Left ventricle myocardium inferior (tissue), 1 donor: ENCODE data around the gene TOP1. TPM values are rescaled to one million over a fixed set of nuclear protein-coding genes. Genes with fewer than 3 reads are reported as not detected.

Experiments used
- DNase-seq: peaks from one replicate; pipeline ENCODE4 v3.0.0-alpha.2; 2020
- H3K27ac ChIP-seq: fragments of 200-600 bp; replicated peaks from 2 replicates; pipeline ENCODE4 v1.8.0; 2021
- H3K27me3 ChIP-seq: fragments of 200-600 bp; 2 replicates; pipeline ENCODE4 v1.8.0; 2021; ENCODE audit warnings: low read depth
- H3K36me3 ChIP-seq: fragments of 200-600 bp; 2 replicates; pipeline ENCODE4 v1.8.0; 2021
- H3K4me1 ChIP-seq: fragments of 200-600 bp; 2 replicates; pipeline ENCODE4 v1.8.0; 2021
- H3K4me3 ChIP-seq: fragments of 200-600 bp; 2 replicates; pipeline ENCODE4 v1.8.0; 2021; ENCODE audit warnings: mild to moderate bottlenecking, moderate library complexity
- H3K9me3 ChIP-seq: fragments of 200-600 bp; replicated peaks from 2 replicates; pipeline ENCODE4 v1.8.0; 2021
- CTCF ChIP-seq: fragments of 200-600 bp; IDR thresholded peaks from 2 replicates; pipeline ENCODE4 v1.8.0; 2021; ENCODE audit warnings: antibody characterized with exemption, mild to moderate bottlenecking, borderline replicate concordance
- intact Hi-C: fragments of 100-400 bp; cut with micrococcal nuclease; formaldehyde crosslinking; loops from one replicate; pipeline ENCODE4 v1.11.0; 2022
- total RNA-seq: library from RNA; stranded (reverse); fragmentation: NEBNext Ultra II Directional; extraction: Animal tissue kit (Norgen Biotek cat#: 25700); gene quantifications from one replicate; pipeline ENCODE4 v1.2.1, GENCODE V29; 2021
- donor health status: DM: no; HTN: yes; CAD: no; lungs with severe emphysema.

The TOP1 gene
- total RNA-seq, 1 donor from 2014 or later: 23.9 TPM

DNA sequence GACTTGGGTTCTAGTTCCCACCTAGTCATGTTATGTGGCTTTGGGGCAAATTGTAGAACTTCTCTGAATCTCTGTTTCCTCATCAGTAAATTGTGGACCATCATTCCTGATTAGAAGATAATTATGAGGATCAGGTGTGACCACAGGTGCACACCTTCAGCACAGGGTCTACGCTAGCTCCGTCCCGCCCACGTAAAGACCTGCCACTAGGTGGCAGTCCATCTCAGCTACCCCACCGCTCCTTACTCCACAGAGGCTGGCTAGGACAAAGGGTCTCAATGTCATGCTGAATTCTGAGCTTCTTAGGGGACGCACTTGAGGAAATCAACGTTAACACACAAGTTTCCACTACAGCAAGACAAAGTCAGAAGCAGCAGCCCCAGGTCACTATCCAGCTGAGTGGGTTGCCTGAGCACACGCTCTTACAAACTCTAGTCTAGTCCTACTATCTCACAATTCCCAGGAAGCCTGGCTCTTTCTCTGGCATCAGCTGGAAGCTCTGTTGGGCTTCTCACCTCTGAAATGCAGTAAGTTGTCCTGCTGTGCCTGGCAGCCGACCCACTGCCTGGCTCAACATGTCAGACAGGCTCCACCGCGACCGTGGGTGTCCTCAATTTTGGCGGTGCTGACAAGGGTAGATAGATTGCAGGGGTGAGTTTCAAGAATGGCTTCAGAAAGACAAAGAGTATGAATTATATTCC lies 106.7 kb downstream of the TOP1 start:
- no peaks in the 10 kb centered on the region for H3K9me3 ChIP-seq
- H3K36me3 ChIP-seq: no peaks in the 10 kb centered on the region
- no peak for DNase-seq
- peak overlapping the region; percentile 99 for H3K27ac ChIP-seq
- H3K27me3 ChIP-seq: no peaks in the 10 kb centered on the region
- H3K4me1 ChIP-seq: peaks cover 52% of the 10 kb centered on the region
- peak; percentile 84 for TF ChIP-seq CTCF
- intact Hi-C loops: loop anchor here (10.0 kb wide), 1 partner anchor 279 kb away; no protein-coding TSS in a partner anchor
- H3K4me3 ChIP-seq: no peak overlapping the region

DNA sequence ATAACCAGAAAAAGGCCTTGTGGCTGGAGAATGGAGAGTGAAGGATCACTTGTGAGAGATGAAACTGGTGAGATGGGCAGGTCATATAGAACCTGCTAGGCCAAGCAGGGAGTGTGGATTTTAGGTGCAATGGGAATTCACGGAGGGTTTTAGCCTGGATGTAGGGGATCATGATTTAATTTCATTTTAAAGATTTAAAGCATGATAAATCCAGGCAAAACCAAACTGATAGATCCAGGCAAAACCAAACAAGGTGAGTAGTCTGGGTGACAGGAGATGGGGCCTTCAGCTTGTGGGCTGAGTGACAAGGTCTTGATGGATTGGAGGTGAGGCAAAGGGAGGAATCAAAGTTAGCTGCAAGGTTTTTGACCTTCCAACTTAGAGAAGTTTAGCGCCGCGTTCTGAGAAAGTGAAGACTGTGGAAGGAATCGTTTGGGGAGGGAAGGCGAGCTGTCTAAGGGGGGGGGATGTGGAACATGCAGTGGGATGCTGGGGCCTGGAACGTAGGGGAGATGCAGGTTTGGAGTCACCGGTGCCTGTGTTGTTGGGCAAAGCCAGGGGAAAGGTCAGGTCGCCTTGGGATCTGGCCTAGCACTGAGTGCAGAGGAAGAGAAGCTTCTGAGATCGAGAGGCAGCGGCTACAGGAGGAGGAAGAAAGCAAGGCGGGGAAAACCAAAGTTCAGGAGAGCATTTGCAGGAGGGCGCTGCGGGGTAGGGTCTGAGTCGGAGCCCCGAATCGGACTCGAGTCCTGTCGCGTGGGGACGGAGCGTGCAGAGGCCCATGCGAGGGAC lies 107.5 kb downstream of the TOP1 start:
- intact Hi-C loops: loop anchor here (10.0 kb wide), 1 partner anchor 279 kb away; no protein-coding TSS in a partner anchor
- Histone ChIP-seq H3K4me1 (peaks cover 59% of the 10 kb centered on the region), H3K4me3 (peak overlapping the region; percentile 77), H3K27ac (peak overlapping the region; percentile 99), H3K27me3 (no peaks in the 10 kb centered on the region), H3K9me3 (no peaks in the 10 kb centered on the region), H3K36me3 (no peaks in the 10 kb centered on the region)
- no peak for DNase-seq
- TF ChIP-seq CTCF: no peak

DNA sequence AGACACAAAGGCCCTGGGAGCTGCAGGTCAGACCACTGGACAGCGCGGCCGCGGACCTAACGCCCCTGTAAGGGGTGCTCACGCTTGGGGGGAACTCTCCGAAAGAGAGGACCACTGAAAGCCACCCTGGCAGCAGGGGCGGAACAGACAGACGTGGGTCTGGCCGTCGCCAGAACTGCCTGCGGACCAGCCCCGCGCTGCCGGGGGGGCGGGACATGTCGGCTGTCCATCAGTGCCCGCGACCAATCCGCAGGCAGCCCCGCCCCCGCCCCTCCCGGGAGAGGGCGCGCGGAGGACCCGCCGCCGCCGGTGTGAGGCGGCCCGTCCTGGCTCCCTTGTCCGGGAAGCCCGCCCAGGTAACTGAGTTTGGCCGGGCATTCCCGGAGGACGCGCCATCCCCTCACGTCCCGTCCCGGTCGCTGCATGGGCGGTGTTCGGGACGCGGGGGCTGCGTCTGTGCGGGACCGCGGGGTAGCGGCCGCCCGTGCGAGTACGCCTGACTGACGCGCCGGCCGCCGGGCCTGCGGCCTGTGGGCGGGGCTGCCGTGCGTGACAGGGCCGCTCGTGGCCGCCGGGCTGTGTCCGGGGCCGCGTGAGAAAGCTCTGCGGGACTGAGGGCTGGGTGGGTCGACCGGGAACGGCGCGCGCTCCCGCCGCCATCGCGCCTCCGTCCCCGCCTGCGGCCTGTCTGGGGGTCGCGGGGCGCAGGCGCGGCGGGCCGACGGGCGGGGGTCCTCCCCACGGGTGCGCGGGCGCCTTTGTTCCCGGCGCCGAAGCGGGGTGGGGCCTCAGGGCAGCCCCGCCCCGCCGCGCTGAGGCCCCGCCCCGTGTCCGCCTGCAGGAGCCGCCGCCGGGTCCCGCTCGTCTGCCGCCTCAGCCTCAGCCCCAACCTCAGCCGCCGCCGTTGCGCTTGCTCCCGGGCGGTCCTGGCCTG lies 108.3 kb downstream of the TOP1 start, which contains the start of gene PLCG1:
PLCG1 (plus strand) TSS at position 864 of the 934 bp plus-strand sequence. CDS start 99 bp downstream, outside the sequence.
- DNase-seq: peak; percentile 92
- peaks cover 68% of the 10 kb centered on the region for H3K4me1 ChIP-seq
- no peaks in the 10 kb centered on the region for H3K36me3 ChIP-seq
- H3K9me3 ChIP-seq: no peaks in the 10 kb centered on the region
- TF ChIP-seq CTCF: no peak
- H3K27me3 ChIP-seq: no peaks in the 10 kb centered on the region
- H3K27ac ChIP-seq: peak within 1 kb of the TSS; percentile 99
- intact Hi-C loops: loop anchor here (10.0 kb wide), 1 partner anchor 278 kb away; no protein-coding TSS in a partner anchor
- H3K4me3 ChIP-seq: peak within 1 kb of the TSS; percentile 77

DNA sequence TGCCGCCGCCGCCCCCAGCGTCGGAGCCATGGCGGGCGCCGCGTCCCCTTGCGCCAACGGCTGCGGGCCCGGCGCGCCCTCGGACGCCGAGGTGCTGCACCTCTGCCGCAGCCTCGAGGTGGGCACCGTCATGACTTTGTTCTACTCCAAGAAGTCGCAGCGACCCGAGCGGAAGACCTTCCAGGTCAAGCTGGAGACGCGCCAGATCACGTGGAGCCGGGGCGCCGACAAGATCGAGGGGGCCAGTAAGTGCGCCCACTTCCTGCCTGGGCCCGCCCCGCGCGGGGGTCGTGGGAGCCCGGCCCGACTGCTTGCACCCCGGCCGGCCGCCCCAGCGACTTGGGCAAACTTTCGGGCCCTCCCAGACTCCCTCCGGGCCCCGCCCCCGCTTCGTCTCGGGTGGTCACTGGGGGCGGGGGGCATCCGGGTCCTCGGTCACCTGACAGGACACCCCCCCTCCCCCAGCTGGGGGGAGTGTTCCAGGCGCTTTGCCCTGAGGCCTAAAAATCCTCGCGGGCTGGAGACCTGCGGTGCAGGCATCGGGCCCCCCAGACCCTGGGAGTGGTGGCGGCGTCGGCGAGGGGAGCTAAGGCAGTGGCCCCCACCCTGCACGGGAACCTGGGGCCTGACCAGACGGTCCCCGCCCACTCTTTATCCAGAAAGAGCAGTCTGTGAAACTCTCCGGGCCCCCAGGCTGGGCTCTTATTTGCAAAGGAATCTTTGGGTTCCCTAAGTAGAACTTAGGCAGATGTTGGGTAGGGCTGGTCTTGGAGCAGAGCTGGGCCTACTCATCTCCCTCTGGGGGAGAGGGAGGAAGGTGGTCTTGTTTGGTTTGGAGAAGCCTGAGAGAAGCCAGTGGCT lies 109.2 kb downstream of the TOP1 start:
- no peaks in the 10 kb centered on the region for H3K27me3 ChIP-seq
- intact Hi-C loops: loop anchor here (10.0 kb wide), 1 partner anchor 277 kb away; no protein-coding TSS in a partner anchor
- peaks cover 77% of the 10 kb centered on the region for H3K4me1 ChIP-seq

More for the DNA sequence above, 109.2 kb downstream of the TOP1 start:
- TF ChIP-seq CTCF: no peak
- H3K36me3 ChIP-seq: no peaks in the 10 kb centered on the region
- no peaks in the 10 kb centered on the region for H3K9me3 ChIP-seq
- H3K4me3 ChIP-seq: peak overlapping the region; percentile 77
- DNase-seq: peak; percentile 79
- peak overlapping the region; percentile 99 for H3K27ac ChIP-seq
